GM19328 (cell line): ENCODE results near the gene PDPN.
"Not testable (repeated sequence)": the region's sequence is repeated elsewhere in the genome, so short reads cannot be mapped to it uniquely, and the experiment has no call there.

Experiments used
- ATAC-seq: cut with Tn5 transposase; IDR thresholded peaks from one replicate; pipeline ENCODE4 v1.9.1; 2021; ENCODE audit warnings: mild to moderate bottlenecking, moderate library complexity; ENCODE audit not compliant: unreplicated experiment

The PDPN gene, protein sequence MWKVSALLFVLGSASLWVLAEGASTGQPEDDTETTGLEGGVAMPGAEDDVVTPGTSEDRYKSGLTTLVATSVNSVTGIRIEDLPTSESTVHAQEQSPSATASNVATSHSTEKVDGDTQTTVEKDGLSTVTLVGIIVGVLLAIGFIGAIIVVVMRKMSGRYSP

DNA sequence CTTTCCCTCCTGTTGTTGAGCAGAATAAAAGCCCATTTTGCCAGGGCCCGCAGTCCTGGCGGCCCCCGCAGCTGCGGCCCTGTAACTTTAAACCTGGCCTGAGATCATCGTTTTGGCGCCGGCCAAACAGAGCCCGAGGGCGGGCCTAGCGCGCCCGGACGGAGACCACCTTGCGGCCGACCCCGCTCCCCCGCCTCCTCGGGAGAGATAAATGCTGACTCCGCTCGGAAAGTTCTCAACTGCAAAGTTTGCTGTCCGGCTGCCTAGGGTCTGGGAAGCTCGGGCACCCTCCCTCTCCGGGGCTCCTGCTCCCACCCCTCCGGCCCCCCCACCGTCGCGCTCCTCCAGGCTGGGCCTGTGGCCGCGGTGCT, at the start of gene PDPN:
Gene PDPN, plus strand, starts transcription at position 238 of the 371 bp plus-strand sequence. CDS start 202 bp downstream, outside the sequence.
- no peak for ATAC-seq

DNA sequence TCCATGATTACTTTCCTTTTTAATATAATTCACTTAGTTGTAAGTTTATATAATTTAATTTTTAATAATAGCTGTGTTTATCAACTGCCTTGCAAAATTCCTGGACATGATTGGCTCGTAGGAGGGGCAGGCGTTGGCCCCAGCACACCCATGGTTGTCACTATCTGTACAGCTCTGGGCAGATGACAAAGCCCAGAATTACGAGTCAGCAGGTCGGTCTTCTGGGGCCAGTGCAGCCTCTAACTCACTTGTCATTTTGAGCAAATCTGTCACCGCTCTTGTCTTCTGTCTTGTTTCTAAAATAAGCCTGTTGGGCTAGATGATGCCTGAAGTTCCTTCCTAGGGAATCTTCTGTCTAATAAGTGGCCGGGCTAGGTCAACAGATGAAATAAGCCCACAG, 48.4 kb upstream of the PDPN start:
- no peak for ATAC-seq

DNA sequence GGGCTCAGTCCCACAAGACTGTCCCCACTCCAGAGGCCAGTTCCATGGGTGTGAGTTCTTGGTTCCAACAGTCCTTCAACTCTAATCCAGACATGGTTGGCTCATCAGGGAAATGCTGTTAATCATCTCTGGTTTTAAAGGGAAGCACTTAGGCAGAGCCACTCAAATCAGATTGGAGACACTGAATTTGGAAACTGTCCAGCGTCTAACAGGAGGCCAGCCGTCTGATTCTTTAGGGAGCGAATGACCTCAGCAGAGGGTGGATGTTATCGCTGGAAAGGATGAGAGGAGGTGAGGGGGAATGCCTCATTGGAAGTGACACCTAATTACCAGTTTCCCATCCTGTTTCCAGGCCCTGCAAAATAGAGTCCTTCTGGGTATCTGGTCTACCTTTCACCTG, 47.1 kb upstream of the PDPN start:
- no peak for ATAC-seq

DNA sequence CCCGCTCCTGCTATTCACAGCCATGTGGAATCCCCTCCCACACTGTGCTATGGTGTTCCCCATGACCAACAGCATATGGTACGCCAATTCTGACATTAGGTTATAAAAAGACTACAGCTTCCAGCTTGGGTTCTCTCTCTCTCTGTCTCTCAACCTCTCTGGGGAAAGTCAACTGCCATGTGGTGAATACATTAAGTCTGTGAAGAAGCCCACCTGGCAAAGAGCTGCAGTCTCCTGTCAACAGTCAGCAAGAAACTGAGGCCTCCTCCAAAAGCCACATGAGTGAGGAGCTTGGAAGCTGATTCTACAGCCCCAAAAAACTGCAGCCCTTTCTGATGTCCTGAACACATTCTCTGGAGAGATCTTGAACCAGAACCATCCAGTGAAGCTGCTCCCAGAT, 44.8 kb upstream of the PDPN start:
- no peak for ATAC-seq

DNA sequence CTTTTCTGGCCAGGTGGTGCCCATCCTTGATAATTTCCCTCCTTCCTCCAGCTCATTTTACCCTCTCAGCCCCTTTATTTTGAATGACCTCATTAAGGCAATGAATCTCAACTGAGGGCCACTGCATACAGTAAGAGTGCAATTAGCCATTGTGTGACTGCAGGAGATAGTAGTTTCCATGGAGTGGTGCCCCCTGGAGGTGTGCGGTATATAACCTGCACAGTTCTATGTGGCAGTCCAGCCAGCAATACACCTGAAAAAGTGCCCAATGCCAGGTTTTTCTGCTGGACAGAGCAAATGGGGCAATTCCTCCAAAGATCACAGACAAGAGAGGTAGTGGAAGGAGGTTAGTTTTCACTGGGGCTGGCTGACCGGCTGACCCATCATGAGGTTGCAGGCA, 43.9 kb upstream of the PDPN start:
- ATAC-seq = no peak

DNA sequence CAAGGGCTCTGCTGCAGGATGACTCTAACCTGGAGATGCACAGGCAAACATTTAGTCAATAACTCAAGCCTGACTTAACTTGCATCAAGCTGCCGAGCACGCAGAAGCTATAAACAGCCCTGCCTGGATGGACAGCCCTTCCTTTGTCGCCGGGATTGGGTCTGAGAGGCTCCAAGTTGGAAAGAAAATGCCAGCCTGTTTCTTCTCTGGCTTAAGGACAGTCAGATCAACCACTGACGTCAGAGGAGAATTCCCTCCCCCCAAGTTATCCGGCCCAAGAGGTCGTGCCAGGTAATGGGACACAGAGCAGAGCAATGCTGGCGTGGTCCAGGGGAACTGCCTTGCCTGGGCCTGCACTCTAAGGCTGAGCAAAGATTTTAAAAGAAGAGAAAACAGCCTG, 42.8 kb upstream of the PDPN start:
- ATAC-seq = no peak

DNA sequence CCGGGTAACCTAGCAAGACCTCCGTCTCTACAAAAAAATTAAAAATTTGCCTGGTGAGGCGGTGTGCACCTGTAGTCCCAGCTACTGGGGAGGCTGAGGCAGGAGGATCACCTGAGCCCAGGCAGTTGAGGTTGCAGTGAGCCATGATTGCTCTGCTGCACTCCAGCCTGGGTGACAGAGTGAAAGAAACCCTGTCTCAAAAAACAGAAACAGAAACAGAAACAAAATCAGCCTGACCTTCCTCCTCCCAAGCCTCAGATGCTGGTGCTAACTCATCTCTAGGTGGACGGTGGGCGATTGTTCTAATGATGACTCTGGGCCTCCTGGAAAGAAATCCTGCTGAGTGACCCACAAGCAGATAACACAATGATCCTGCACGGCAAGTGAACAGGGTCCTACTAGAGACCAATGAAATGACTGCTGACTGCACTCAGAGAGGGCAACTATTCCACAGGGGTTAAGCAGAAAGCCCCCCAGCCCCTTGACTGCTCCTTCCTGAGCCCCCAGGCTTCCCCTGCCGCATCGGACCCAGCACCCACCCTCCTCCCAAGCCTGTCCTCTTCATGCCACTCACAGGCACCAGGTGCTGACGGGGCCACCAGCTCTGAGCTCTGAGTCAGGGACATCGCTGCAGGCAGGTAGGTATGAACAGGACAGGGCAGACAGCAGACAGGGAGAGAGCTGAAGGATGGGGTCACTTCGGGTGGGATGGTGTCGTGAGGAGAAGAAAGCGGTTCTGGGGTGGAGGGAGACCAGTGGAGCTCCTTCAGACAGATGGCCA, 42.0 kb upstream of the PDPN start:
- no peak for ATAC-seq

DNA sequence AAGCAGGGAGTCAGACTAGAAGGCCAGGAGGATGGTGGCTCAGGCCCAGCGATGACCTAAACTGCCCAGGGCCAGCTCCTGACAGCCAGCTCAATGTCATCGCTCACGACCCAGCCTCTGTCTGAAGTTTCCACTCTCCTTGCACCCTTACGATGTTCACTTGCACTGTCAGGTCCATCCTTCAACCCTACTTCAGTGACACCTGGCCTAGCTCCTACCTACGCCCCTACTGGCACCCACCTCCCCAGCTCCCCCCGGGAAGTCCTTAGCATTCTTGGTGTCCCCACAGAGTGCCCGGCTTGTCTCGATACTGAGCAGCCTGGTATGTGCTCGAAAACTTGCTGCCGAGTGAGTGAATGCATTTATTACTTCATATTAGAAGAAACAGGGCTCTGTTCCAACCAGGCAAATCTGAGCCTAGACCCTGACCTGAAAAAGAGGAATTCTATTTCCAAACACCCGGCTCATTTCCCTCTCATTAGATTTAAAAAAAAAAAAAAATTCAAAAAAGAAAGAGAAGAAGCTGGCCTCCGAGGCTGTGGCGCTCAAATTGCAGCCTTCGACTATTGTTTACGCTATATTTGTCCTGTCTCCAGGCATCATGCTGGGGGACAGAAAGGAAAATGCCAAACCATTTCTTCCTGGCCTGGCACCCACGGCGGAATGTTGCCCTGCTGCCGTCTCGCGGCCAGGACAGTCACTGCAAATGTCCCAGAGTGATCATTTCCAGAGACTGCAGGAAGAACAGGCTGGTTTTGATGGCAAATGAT, 40.0 kb upstream of the PDPN start:
- no peak for ATAC-seq

DNA sequence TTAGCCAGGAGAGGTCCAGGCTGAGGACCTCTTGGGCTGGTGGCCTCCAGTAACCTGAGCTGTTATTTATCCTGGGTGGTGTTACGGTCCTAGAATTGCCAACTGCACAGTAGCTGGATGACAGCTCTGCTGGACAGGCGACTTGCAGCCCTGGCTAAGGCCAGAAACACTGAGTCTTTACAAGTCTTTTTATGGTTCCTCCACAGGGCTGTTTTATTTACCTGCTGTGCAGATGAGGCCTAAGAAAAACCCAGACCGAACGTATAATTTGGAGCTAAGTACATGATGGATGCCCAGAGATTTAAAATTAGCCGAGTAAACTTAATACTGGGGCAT, 39.4 kb upstream of the PDPN start:
- no peak for ATAC-seq

DNA sequence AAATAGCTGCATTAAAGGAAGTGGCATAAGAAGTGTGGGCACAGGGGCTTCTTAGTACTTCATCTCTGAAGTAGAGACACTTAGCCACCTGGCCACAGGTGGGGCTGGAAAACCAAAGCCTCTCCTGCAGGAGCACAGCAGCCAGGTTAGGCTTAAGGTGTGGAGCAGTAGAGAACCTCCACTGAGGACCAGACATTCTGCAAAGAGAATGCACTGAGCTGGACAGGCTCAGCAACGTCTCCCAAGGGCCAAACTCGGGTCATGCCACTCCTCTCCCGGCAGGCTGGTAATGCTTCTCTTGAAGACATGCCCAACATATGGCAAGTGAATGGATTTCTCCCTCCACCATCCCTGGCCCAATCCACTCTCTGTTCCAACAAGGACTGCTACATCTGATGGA, 36.8 kb upstream of the PDPN start:
- ATAC-seq = no peak

DNA sequence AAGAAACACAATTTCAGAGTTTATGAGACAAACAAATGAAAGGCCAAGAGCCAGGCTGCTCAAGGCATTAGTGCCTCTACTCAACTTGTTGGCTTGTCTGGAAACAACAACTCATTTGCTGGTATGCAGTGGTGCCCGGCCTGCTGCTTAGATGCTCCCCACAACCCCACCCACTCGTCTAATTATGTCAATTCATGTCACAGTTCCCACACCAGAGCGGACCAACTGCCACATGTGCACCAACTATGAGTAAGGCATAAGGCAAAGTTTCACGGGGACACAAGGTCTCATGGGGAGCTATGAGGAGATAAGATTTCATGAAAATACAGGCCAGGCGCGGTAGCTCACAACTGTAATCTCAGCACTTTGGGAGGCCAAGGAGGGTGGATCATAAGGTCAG, 35.4 kb upstream of the PDPN start:
- no peak for ATAC-seq

DNA sequence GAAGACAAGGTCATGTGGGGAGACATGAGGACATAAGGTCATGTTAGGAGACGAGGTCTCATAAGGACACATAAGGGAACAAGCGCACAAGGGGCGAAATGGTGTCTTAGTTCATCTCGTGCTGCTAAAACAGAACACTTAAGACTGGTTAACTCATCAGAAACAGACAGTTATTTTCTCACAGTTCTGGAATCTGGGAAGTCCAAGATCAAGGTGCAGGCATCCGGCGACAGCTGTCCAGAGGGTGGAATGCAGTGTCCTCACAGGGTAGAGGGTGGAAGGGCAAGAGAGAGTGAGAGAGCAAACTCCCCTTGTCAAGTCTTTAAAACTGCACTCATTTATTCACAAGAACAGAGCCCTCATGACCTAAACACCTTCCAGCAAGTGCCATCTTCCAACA, 34.6 kb upstream of the PDPN start:
- no peak for ATAC-seq

DNA sequence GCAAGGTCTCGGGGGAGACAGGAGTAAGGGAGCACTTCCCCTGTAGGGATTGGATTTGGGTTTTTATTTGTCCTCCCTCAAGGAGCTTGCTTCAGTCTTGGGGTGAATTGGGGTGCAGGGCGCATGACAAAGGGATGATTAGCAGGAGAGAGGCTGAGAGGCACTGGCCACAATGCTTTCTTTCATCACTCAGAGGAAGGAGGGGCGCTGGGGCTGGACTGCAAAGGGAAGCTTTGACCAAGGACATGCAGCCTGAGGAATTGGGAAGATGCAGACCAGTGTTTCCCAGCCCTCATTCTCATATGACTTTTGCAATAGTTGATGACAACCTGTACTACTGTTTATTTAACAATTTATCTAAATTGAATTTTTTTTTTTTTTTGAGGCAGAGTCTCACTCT, 34.1 kb upstream of the PDPN start:
- ATAC-seq = no peak

DNA sequence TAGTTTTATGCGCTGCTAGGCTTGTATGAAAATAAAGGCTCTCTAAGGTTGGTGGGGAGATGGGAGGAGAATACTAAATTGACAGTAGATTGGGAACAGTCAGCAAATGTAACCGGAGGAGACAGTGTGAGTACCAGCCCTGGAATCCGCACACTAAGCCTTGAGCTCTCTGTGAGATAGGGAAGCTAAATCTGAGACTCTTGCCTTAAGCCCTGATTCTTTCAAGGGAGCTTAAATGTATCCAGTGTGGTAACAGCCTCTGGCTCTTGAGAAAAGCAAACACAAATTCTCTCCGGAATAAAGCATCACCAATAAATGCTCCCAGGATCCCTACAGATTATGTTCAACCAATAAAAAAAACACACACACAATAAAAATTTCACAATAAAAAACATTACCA, 33.0 kb upstream of the PDPN start:
- ATAC-seq = no peak

DNA sequence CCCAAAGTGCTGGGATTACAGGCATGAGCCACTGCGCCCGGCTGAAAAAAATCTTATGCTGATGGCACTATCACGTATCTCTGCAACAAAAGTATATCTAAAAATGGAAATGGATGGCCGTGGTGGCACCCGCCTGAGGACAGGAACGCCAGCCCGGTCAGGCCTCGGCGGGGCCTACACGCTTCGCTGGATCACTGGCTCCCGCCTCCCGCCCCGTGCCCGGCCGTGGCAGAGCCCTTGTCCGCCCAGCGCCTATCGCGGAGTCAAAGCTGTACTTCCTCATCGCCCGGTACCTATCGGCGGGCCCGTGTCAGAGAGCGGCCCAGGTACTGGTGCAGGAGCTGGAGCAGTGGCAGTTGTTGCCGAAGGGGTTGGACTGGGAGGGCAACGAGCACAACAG, 28.8 kb upstream of the PDPN start:
- no peak for ATAC-seq

DNA sequence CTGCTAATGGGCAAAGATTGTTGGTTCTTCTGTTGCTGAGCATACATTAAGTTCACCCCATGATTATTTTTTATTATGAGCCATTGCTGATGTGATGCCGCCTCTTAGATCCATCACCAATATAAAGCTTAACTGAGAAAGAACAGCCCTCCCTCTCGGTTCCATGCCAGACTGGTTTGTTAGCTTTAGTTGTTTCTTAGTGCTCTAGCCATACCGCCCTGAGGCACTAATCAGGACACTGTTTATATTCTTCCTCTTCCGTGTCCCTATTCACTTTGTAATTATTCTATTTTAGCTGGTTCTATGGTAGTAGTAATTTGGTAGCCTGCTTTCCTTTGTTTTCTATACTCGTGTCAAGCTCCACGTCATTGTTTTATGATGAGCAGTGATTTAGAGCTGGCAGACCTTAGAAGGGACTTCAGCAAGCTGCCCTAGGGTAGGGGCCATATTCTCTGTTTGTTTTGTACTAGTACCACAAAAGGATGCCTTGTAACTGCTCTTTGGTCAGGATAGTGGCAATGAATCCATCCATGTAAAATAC, 27.3 kb upstream of the PDPN start:
- ATAC-seq = no peak

DNA sequence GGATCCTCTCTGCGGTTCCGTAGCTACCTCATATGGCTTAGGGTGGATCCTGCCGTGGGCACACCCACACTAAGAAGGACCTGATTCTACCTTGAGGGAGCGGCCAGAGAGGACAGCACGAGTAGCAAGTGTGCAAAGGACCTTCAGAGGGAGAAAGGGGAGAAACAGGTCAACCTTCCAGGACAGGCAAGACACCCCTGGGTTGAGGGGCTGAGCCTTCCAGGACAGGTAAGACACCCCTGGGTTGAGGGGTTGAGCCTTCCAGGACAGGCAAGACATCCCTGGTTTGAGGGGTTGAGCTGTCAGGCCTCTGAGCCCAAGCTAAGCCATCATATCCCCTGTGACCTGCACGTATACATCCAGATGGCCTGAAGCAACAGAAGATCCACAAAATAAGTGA, 23.1 kb upstream of the PDPN start:
- ATAC-seq = no peak

DNA sequence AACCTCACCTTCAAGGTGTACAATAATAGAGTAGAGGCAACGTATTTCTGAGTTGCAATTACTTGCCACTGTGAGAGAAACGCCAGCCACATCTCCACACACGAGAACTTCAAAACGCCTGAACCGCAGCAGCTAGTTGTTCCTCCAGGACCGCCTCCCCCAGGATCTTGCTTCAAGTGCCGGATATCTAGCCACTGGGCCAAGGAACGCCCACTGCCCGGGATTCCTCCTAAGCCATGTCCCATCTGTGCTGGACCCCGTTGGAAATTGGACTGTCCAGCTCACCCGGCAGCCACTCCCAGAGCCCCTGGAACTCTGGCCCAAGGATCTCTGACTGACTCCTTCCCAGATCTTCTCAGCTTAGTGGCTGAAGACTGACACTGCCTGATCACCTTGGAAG, 20.7 kb upstream of the PDPN start:
- not testable (repeated sequence) for ATAC-seq

DNA sequence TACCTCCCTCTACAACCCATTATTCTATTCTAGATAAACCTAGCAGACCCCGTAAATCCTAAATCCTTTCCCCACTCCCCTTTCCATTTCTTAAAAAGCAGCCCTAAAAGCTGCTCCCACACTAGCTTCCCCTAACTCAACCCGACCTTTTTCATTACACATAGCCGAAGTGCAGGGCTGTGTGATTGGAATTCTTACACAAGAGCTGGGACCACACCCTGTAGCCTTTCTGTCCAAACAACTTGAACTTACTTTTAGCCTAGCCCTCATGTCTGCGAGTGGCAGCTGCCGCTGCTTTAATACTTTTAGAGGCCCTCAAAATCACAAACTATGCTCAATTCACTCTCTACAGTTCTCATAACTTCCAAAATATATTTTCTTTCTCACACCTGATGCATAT, 19.6 kb upstream of the PDPN start:
- ATAC-seq = no peak

DNA sequence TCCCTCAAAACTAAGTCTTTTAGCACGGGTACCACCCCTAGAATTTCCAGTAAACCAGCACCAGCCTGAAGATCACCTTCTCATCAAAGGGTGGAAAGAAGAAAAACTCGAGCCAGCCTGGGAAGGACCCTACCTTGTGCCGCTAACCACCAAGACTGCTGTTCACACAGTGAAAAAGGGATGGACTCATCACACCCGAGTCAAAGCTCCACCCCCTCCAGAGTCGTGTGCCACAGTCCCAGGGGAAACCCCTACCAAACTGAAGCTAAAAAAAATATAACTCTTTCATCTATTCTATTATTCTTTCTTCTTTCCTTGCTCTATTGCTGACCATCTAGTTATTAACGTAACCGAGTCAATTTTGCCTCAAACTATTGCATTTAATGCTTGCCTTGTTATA, 13.2 kb upstream of the PDPN start:
- ATAC-seq = not testable (repeated sequence)

DNA sequence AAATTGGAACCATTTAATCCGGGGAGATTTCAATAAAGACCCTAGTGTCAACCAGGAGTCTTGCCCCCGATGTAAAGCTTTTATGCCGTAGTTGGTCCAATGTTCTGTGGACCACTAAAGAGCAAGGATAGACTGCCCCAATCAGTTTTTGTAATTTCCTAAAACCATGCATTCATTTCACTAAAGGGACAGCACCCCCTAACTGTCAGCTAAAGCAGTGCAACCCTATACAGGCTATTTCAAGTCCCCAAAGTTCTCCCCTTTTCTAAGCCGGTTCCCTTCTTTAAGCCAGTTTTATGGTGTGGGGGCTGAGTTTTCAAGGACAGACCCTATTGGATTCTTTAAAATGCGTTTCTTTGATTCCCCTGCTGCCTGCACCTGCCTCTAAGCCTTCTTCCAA, 12.7 kb upstream of the PDPN start:
- ATAC-seq = no peak

DNA sequence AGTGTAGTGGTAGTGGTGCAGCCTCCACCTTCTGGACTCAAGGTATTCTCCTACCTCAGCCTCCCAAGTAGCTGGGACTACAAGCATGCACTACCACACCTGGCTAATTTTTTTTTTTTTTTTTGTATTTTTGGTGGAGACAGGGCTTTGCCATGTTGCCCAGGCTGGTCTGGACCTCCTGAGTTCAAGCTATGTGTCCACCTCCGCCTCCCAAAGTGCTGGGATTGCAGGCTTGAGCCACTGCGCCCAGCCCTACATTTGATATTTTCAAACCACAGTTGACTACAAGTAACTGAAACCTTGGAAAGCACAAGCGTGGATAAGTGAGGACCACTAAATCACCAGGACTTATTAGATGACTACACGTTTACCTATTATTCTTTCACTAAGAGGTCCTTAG, 10.0 kb upstream of the PDPN start:
- no peak for ATAC-seq
